K562 (cell line): ENCODE data around the gene BCL7B. TPM values are rescaled to one million over a fixed set of nuclear protein-coding genes. Genes with fewer than 3 reads are reported as not detected.
A peak's percentile ranks its signal among the peaks of the same experiment; 100 is the strongest.

Experiments used
- ASH1L ChIP-seq: fragments of 450-650 bp; IDR thresholded peaks from 2 replicates; pipeline ENCODE4 v1.6.1; 2018; ENCODE audit warnings: borderline replicate concordance, mild to moderate bottlenecking, low read depth; ENCODE audit not compliant: partially characterized antibody
- CBFB ChIP-seq: sonication (generic); formaldehyde crosslinking; IDR thresholded peaks from 2 replicates; pipeline ENCODE4 v1.4.0; 2020; ENCODE audit warnings: mild to moderate bottlenecking, missing genetic modification reagents
- ETS2 ChIP-seq: IDR thresholded peaks from 2 replicates; pipeline ENCODE4 v1.6.1; 2016; ENCODE audit warnings: borderline replicate concordance, missing genetic modification characterization, mild to moderate bottlenecking, moderate library complexity, missing compliant biosample characterization; ENCODE audit not compliant: poor library complexity, severe bottlenecking
- ETV6 ChIP-seq, 3 experiments: fragments of 150-350 bp in 1 of 3; sonication (generic) in 1 of 3; formaldehyde crosslinking in 1 of 3; IDR thresholded peaks; 2 replicates each; pipeline versions ENCODE4 v1.6.1 to v1.8.0; 2014 to 2022; ENCODE audit warnings: borderline replicate concordance in 2 of 3, low read depth in 2 of 3, antibody characterized with exemption in 1 of 3, low read length in 1 of 3, mild to moderate bottlenecking in 1 of 3, missing genetic modification reagents in 1 of 3
- LCOR ChIP-seq: sonication (generic); formaldehyde crosslinking; IDR thresholded peaks from 2 replicates; pipeline ENCODE4 v1.8.0; 2022; ENCODE audit warnings: mild to moderate bottlenecking, missing genetic modification reagents
- POLR2G ChIP-seq: fragments of 200-400 bp; formaldehyde crosslinking; IDR thresholded peaks from 2 replicates; pipeline ENCODE4 v1.6.1; 2017; ENCODE audit warnings: low read depth, mild to moderate bottlenecking, antibody characterized with exemption, low read length, moderate library complexity
- TRIM24 ChIP-seq, 2 experiments: fragments of 450-650 bp; IDR thresholded peaks; 2 replicates each; pipeline ENCODE4 v1.6.1; 2016
- polyA plus RNA-seq, 8 experiments: library from polyadenylated mRNA; depleted of rRNA in 4 of 8; stranded (reverse) in 5 of 8; unstranded in 3 of 8; fragments of >200 nt; fragmentation: Nextera tagmentation in 2 of 8; fragmentation: Illumina TruSeq in 1 of 8; extraction: Ambion mirVana in 2 of 8; extraction: Trizol in 1 of 8; gene quantifications; 2 replicates each; pipeline versions ENCODE4 v1.2.1 to v1.2.3, GENCODE V29; 2011 to 2014; ENCODE audit warnings: inconsistent platforms in 1 of 8, missing spikeins in 1 of 8
- total RNA-seq, 7 experiments: library from RNA; depleted of rRNA in 6 of 7; stranded (reverse); fragments of >200 nt in 6 of 7; fragmentation: Illumina TruSeq in 2 of 7; extraction: Trizol in 2 of 7; gene quantifications; 2 replicates each; pipeline versions ENCODE4 v1.2.1 to v1.2.3, GENCODE V29; 2011 to 2021; ENCODE audit warnings: low replicate concordance in 1 of 7
- TF ChIP-seq, protein P1 (sequence below), 2 experiments: fragments of 450-650 bp in 1 of 2; sonication (generic) in 1 of 2; formaldehyde crosslinking in 1 of 2; IDR thresholded peaks in 1 of 2; conservative IDR thresholded peaks in 1 of 2; 2 replicates each; pipeline versions ENCODE4 v1.6.1 to v1.8.1; 2016 to 2023; ENCODE audit warnings: mild to moderate bottlenecking in 2 of 2, moderate library complexity in 2 of 2, inconsistent platforms in 1 of 2, missing genetic modification reagents in 1 of 2
- TF ChIP-seq, protein P2 (sequence below), 2 experiments: fragments of 250-450 bp in 1 of 2; fragments of 450-650 bp in 1 of 2; sonication (Bioruptor Pico) in 1 of 2; IDR thresholded peaks; 2 replicates each; pipeline versions ENCODE4 v1.6.1 to v1.8.0; 2016 to 2021; ENCODE audit warnings: mild to moderate bottlenecking in 2 of 2, moderate library complexity in 2 of 2, missing compliant biosample characterization in 1 of 2, missing genetic modification characterization in 1 of 2
- TF ChIP-seq, protein P3 (sequence below): fragments of 450-650 bp; IDR thresholded peaks from 2 replicates; pipeline ENCODE4 v1.6.1; 2016; ENCODE audit warnings: mild to moderate bottlenecking, moderate library complexity

BCL7B gene
- total and polyA plus RNA-seq, 9 of the 15 experiments (the other 6 are each of a cell fraction or from before 2014, with no cell fraction given): 10.0 to 73.2 (median 32.9) TPM

DNA sequence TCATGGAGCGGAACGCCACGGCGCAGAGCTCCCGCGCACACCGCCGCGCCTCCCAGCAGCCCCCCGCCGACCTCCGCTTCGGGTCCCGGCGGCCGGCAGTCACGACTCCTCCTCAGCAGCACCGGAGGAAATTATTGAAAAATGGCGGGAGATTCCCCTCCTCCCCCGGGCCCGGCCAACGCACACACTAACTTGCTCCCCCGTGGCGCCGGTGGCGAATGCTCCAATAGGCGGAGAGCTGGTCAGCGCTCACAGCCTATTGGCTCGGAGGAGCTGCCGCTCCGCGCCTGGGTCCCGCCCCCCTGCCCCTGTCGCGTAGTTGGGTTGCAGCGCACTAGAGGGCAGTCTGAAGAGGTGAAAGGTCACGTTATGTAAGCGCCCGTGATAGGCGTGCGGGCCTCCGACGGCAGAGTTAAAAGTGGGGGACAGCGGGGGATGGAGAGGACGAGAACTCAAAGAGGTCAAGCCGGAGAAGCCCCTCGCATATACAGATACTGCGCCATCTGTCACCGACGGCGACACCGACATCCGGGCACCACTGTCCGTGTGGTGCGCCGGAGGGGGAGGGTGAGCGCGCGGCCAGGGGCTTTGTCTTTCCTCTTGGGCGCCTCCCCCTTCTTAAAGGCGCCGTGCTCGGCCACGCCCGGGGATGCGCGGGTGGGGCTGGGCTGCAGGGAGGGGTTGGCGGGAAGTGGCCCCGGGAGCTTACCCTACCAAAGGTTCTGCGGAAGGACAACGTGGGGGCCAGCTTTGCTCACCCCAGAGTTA lies 35.2 kb downstream of the BCL7B start, which contains the start of gene BAZ1B (continued):
- TF ChIP-seq, protein P1, sequence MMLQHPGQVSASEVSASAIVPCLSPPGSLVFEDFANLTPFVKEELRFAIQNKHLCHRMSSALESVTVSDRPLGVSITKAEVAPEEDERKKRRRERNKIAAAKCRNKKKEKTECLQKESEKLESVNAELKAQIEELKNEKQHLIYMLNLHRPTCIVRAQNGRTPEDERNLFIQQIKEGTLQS (IDR thresholded peaks at IDR 0.05): peak; percentile 23; the same call in 1 of the 2 replicates
- TF ChIP-seq, protein P1 (CRISPR knock-in tag; conservative IDR thresholded peaks at IDR 0.05): peak; percentile 75; the same call in 1 of the 2 replicates
- TF ChIP-seq TRIM24 (IDR thresholded peaks at IDR 0.05) (peak in 1 of 2 experiments; percentile 89; a peak in 2 of 4 replicates), CBFB (CRISPR knock-in tag) (peak; percentile 91), POLR2G (peak; percentile 93), ETV6 (IDR thresholded peaks at IDR 0.05; ENCODE audit: borderline replicate concordance in 1 of 2, low read depth in 2 of 2, low read length in 1 of 2) (no peak; a peak in 1 of 4 replicates), ETV6 (CRISPR knock-in tag; IDR thresholded peaks at IDR 0.05; ENCODE audit: borderline replicate concordance) (no peak), LCOR (CRISPR knock-in tag) (peak; percentile 95), ETS2 (tag) (no peak), ASH1L (peak; percentile 95)
- TF ChIP-seq, protein P2, sequence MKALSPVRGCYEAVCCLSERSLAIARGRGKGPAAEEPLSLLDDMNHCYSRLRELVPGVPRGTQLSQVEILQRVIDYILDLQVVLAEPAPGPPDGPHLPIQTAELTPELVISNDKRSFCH (CRISPR knock-in tag; IDR thresholded peaks at IDR 0.05): no peak
- TF ChIP-seq, protein P2 (tag; IDR thresholded peaks at IDR 0.05): peak; percentile 86; the same call in 1 of the 2 replicates
- TF ChIP-seq, protein P3, sequence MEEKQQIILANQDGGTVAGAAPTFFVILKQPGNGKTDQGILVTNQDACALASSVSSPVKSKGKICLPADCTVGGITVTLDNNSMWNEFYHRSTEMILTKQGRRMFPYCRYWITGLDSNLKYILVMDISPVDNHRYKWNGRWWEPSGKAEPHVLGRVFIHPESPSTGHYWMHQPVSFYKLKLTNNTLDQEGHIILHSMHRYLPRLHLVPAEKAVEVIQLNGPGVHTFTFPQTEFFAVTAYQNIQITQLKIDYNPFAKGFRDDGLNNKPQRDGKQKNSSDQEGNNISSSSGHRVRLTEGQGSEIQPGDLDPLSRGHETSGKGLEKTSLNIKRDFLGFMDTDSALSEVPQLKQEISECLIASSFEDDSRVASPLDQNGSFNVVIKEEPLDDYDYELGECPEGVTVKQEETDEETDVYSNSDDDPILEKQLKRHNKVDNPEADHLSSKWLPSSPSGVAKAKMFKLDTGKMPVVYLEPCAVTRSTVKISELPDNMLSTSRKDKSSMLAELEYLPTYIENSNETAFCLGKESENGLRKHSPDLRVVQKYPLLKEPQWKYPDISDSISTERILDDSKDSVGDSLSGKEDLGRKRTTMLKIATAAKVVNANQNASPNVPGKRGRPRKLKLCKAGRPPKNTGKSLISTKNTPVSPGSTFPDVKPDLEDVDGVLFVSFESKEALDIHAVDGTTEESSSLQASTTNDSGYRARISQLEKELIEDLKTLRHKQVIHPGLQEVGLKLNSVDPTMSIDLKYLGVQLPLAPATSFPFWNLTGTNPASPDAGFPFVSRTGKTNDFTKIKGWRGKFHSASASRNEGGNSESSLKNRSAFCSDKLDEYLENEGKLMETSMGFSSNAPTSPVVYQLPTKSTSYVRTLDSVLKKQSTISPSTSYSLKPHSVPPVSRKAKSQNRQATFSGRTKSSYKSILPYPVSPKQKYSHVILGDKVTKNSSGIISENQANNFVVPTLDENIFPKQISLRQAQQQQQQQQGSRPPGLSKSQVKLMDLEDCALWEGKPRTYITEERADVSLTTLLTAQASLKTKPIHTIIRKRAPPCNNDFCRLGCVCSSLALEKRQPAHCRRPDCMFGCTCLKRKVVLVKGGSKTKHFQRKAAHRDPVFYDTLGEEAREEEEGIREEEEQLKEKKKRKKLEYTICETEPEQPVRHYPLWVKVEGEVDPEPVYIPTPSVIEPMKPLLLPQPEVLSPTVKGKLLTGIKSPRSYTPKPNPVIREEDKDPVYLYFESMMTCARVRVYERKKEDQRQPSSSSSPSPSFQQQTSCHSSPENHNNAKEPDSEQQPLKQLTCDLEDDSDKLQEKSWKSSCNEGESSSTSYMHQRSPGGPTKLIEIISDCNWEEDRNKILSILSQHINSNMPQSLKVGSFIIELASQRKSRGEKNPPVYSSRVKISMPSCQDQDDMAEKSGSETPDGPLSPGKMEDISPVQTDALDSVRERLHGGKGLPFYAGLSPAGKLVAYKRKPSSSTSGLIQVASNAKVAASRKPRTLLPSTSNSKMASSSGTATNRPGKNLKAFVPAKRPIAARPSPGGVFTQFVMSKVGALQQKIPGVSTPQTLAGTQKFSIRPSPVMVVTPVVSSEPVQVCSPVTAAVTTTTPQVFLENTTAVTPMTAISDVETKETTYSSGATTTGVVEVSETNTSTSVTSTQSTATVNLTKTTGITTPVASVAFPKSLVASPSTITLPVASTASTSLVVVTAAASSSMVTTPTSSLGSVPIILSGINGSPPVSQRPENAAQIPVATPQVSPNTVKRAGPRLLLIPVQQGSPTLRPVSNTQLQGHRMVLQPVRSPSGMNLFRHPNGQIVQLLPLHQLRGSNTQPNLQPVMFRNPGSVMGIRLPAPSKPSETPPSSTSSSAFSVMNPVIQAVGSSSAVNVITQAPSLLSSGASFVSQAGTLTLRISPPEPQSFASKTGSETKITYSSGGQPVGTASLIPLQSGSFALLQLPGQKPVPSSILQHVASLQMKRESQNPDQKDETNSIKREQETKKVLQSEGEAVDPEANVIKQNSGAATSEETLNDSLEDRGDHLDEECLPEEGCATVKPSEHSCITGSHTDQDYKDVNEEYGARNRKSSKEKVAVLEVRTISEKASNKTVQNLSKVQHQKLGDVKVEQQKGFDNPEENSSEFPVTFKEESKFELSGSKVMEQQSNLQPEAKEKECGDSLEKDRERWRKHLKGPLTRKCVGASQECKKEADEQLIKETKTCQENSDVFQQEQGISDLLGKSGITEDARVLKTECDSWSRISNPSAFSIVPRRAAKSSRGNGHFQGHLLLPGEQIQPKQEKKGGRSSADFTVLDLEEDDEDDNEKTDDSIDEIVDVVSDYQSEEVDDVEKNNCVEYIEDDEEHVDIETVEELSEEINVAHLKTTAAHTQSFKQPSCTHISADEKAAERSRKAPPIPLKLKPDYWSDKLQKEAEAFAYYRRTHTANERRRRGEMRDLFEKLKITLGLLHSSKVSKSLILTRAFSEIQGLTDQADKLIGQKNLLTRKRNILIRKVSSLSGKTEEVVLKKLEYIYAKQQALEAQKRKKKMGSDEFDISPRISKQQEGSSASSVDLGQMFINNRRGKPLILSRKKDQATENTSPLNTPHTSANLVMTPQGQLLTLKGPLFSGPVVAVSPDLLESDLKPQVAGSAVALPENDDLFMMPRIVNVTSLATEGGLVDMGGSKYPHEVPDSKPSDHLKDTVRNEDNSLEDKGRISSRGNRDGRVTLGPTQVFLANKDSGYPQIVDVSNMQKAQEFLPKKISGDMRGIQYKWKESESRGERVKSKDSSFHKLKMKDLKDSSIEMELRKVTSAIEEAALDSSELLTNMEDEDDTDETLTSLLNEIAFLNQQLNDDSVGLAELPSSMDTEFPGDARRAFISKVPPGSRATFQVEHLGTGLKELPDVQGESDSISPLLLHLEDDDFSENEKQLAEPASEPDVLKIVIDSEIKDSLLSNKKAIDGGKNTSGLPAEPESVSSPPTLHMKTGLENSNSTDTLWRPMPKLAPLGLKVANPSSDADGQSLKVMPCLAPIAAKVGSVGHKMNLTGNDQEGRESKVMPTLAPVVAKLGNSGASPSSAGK: peak; percentile 83
